Gastrocnemius medialis (tissue), 4 donors: ENCODE data around the gene LHX2. TPM values are rescaled to one million over a fixed set of nuclear protein-coding genes. Genes with fewer than 3 reads are reported as not detected.

Experiments used
- ATAC-seq, 2 donors: fragments of 150-250 bp; one replicate each; pipeline ENCODE4 v1.9.1; 2016
- DNase-seq, 2 donors: peaks; one replicate each; pipeline ENCODE4 v3.0.0-alpha.2; 2019
- H3K27ac ChIP-seq, 4 donors: fragments of 200-600 bp; sonication (generic); 1 replicate in 1 of 4; 2 replicates in 3 of 4; pipeline ENCODE4 v1.5.1; 2016 to 2018; ENCODE audit warnings: mild to moderate bottlenecking in 2 of 4, moderate library complexity in 1 of 4
- H3K27me3 ChIP-seq, 3 donors: fragments of 200-600 bp; sonication (generic) in 2 of 3; 1 replicate in 1 of 3; 2 replicates in 2 of 3; pipeline versions ENCODE4 v1.5.1 to v1.6.0; 2016 to 2019; ENCODE audit warnings: mild to moderate bottlenecking in 1 of 3, moderate library complexity in 1 of 3
- H3K36me3 ChIP-seq, 2 donors: fragments of 200-600 bp; sonication (generic) in 1 of 2; one replicate each; pipeline ENCODE4 v1.5.1; 2017 to 2018
- H3K4me1 ChIP-seq, 2 donors: fragments of 200-600 bp; sonication (generic) in 1 of 2; one replicate each; pipeline ENCODE4 v1.5.1; 2016 to 2017; ENCODE audit warnings: mild to moderate bottlenecking in 2 of 2
- H3K4me3 ChIP-seq, 4 donors: fragments of 200-600 bp; sonication (generic) in 3 of 4; 1 replicate in 1 of 4; 2 replicates in 3 of 4; pipeline ENCODE4 v1.5.1; 2016 to 2019; ENCODE audit warnings: mild to moderate bottlenecking in 2 of 4
- H3K9me3 ChIP-seq, 3 donors: fragments of 200-600 bp; sonication (generic) in 2 of 3; 1 replicate in 1 of 3; 2 replicates in 2 of 3; pipeline ENCODE4 v1.5.1; 2016 to 2019
- CTCF ChIP-seq, 5 experiments: fragments of 450-650 bp in 3 of 5; fragments of 200-600 bp in 2 of 5; sonication (generic) in 2 of 5; IDR thresholded peaks in 4 of 5; conservative IDR thresholded peaks in 1 of 5; 1 replicate in 4 of 5; 2 replicates in 1 of 5; pipeline ENCODE4 v1.5.1; 2016 to 2019; ENCODE audit warnings: antibody characterized with exemption in 5 of 5, mild to moderate bottlenecking in 3 of 5, moderate library complexity in 3 of 5
- POLR2A ChIP-seq, 2 donors: fragments of 450-650 bp; IDR thresholded peaks; one replicate each; pipeline ENCODE4 v1.6.1; 2017; ENCODE audit warnings: antibody characterized with exemption in 2 of 2, mild to moderate bottlenecking in 2 of 2, moderate library complexity in 2 of 2
- in situ Hi-C, 4 donors: fragments of 200-750 bp; cut with MboI; loops; one replicate each; pipeline versions ENCODE4 v1.15.0 to v1.8.0; 2017; ENCODE audit warnings: low sequenced_read_pairs in 4 of 4
- intact Hi-C: fragments of 100-400 bp; cut with DNase I; formaldehyde crosslinking; loops from one replicate; pipeline ENCODE4 v1.15.1; 2023; ENCODE audit warnings: low total_unique reads
- total RNA-seq, 4 donors: library from RNA; depleted of rRNA; stranded (reverse); fragments of >200 nt; gene quantifications; one replicate each; pipeline versions ENCODE4 v1.1.0 to v1.2.3, GENCODE V29; 2016

Gene LHX2
- total RNA-seq, 4 donors from 2014 or later, result not detected

GRCh38 chr9:124018730-124019697, 7.4 kb downstream of the LHX2 start:
- no peak for ATAC-seq
- Histone ChIP-seq H3K4me1 (peaks cover 0 to 13% of the 10 kb centered on the region in 2 donors), H3K27me3 (peaks cover 80 to 88% (median 83%) of the 10 kb centered on the region in 3 donors), H3K4me3 (peak overlapping the region in 3 of 4 donors; percentile 5 to 37 (median 17)), H3K9me3 (no peaks in the 10 kb centered on the region), H3K36me3 (no peaks in the 10 kb centered on the region), H3K27ac (no peak overlapping the region)
- TF ChIP-seq POLR2A (IDR thresholded peaks at IDR 0.05) (no peak), CTCF (IDR thresholded peaks at IDR 0.05 in 4 of 5, conservative IDR thresholded peaks at IDR 0.05 in 1 of 5) (no peak)
- in situ Hi-C loops (no loop called here), intact Hi-C loops (no loop called here)
- DNase-seq, result no peak

DNA sequence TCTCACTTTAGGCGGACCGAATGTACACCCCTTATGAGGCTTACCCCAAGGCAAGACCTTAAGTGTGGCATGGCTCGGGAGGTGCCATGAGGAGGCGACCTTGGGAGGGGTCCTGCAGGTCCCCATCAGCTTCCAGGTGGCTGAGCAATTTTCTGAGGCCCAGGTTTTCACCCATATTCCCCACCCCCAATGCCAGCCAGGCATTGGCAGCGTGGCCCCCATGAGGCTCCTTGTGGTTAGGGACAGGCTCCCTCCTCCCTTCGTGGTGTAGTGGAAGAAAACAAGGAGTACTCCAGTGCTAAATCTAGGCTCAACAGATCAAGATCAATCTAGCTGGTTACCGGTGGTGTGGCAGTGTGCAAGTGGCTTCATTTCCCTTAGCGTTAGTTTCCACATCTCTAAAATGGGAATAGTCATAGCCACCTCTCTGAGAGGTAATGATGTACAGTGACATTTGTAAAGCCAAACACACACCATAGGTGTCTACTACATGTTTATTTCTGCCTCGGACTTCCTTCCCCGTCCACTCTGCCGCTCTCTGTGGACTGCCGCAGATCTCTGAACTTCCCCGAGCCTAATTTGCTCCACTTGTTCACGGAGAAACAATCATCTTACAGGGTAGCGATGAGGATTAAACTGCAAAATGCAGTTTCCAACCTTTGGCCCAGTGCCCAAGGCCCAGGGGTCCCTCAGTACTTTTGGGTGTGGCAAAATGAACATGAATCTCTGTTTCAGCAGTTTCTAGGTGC, 8.4 kb downstream of the LHX2 start:
- peaks cover 0 to 13% of the 10 kb centered on the region in 2 donors for H3K4me1 ChIP-seq
- peaks cover 71 to 81% (median 77%) of the 10 kb centered on the region in 3 donors for H3K27me3 ChIP-seq
- H3K9me3 ChIP-seq, result no peaks in the 10 kb centered on the region
- TF ChIP-seq CTCF (IDR thresholded peaks at IDR 0.05 in 4 of 5, conservative IDR thresholded peaks at IDR 0.05 in 1 of 5) (no peak), POLR2A (IDR thresholded peaks at IDR 0.05) (no peak)
- no peak overlapping the region for H3K27ac ChIP-seq
- intact Hi-C loops, result no loop called here
- no peak for ATAC-seq
- in situ Hi-C loops, result no loop called here
- no peak for DNase-seq
- no peaks in the 10 kb centered on the region for H3K36me3 ChIP-seq
- no peak overlapping the region for H3K4me3 ChIP-seq

GRCh38 chr9:124020520-124021384, 9.2 kb downstream of the LHX2 start:
- ATAC-seq (no peak), DNase-seq (no peak)
- Histone ChIP-seq H3K27me3 (peaks cover 64 to 73% (median 71%) of the 10 kb centered on the region in 3 donors), H3K4me3 (no peak overlapping the region), H3K36me3 (no peaks in the 10 kb centered on the region), H3K27ac (no peak overlapping the region), H3K9me3 (no peaks in the 10 kb centered on the region), H3K4me1 (peaks cover 0 to 13% of the 10 kb centered on the region in 2 donors)
- intact Hi-C loops, result no loop called here
- TF ChIP-seq POLR2A (IDR thresholded peaks at IDR 0.05), result no peak
- no peak for TF ChIP-seq CTCF (IDR thresholded peaks at IDR 0.05 in 4 of 5, conservative IDR thresholded peaks at IDR 0.05 in 1 of 5)
- in situ Hi-C loops, result no loop called here

DNA sequence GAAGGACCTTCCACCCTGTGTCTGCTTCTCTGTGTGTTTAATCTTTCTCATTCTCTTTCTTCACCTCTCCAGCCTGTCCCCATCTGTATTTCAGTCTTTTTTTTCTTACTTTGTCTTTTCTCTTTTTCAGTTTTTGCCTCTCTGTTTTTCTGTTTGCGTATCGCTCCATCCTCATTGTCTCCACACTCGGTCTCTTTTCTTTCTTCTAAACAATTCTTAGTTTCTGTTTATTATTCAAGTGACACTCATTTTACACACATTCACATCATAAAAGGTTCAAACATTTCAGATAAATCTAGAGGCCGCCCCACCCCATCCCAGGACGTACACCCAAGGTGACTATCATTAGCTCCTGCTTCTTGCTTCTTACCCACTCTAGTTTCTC, 9.8 kb downstream of the LHX2 start:
- Histone ChIP-seq H3K4me3 (no peak overlapping the region), H3K27ac (no peak overlapping the region), H3K36me3 (no peaks in the 10 kb centered on the region), H3K9me3 (no peaks in the 10 kb centered on the region), H3K27me3 (peaks cover 57 to 66% (median 65%) of the 10 kb centered on the region in 3 donors), H3K4me1 (peaks cover 0 to 13% of the 10 kb centered on the region in 2 donors)
- no peak for TF ChIP-seq POLR2A (IDR thresholded peaks at IDR 0.05)
- no peak for TF ChIP-seq CTCF (IDR thresholded peaks at IDR 0.05 in 4 of 5, conservative IDR thresholded peaks at IDR 0.05 in 1 of 5)
- DNase-seq (no peak), ATAC-seq (no peak)
- in situ Hi-C loops, result no loop called here
- intact Hi-C loops, result no loop called here
